ENCODE data around the gene MYB. TPM values are rescaled to one million over a fixed set of nuclear protein-coding genes. Genes with fewer than 3 reads are reported as not detected.

Gene MYB
- total RNA-seq, 4 donors from 2014 or later = 0.18 to 4.0 (median 0.59) TPM; not detected in 1

DNA sequence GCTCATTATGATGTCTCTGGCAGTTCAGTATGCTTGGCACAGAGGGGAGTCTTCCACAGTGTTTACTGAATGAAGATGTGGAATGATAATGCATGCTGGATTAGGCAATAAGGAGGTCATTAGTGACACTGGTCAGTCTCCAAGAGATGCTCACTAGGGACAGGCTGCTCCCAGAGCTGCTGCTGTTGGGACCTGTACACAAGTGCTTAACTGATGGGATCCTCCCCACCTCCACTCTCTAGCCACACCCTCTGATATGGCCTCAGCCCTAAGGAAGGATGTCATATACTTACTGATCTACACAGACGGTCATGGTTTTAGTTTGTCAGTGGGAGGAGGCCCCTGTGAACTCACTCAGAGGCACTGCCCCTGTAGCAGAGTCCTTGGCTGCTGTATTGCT lies 73.4 kb downstream of the MYB start:
- Histone ChIP-seq H3K9me3 (no peaks in the 10 kb centered on the region), H3K27ac (no peak overlapping the region), H3K4me1 (no peaks in the 10 kb centered on the region), H3K36me3 (no peaks in the 10 kb centered on the region), H3K27me3 (no peaks in the 10 kb centered on the region), H3K4me3 (no peak overlapping the region)
- TF ChIP-seq, protein P1, sequence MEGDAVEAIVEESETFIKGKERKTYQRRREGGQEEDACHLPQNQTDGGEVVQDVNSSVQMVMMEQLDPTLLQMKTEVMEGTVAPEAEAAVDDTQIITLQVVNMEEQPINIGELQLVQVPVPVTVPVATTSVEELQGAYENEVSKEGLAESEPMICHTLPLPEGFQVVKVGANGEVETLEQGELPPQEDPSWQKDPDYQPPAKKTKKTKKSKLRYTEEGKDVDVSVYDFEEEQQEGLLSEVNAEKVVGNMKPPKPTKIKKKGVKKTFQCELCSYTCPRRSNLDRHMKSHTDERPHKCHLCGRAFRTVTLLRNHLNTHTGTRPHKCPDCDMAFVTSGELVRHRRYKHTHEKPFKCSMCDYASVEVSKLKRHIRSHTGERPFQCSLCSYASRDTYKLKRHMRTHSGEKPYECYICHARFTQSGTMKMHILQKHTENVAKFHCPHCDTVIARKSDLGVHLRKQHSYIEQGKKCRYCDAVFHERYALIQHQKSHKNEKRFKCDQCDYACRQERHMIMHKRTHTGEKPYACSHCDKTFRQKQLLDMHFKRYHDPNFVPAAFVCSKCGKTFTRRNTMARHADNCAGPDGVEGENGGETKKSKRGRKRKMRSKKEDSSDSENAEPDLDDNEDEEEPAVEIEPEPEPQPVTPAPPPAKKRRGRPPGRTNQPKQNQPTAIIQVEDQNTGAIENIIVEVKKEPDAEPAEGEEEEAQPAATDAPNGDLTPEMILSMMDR (IDR thresholded peaks at IDR 0.05) = no peak
- TF ChIP-seq POLR2A (IDR thresholded peaks at IDR 0.05) = no peak
- intact Hi-C loops (cut with DNase I; ENCODE audit: low total_unique reads) = no loop called here
- DNase-seq = no peak

DNA sequence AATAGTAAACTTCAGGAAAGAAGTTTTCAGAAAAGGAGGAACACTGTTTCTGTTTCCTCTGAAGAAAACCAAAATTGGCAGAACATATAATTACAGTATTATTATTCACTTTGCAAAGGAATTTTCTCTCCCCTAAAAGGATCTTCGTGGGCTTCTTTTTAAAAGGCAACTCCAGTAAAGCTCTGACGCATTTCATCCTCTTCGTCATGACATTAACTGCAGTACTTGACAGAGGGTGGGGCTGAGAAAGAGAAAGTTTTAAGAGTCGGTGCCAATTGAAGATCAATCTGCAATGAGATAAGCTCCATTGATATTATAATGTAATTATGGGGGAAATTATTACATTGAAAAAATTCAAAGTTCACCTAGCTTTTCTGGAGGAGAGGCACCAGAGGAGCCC lies 75.8 kb downstream of the MYB start:
- intact Hi-C loops (cut with DNase I; ENCODE audit: low total_unique reads) = no loop called here
- Histone ChIP-seq H3K27me3 (no peaks in the 10 kb centered on the region), H3K4me1 (no peaks in the 10 kb centered on the region), H3K4me3 (no peak overlapping the region), H3K27ac (no peak overlapping the region), H3K36me3 (no peaks in the 10 kb centered on the region), H3K9me3 (no peaks in the 10 kb centered on the region)
- DNase-seq = no peak
- TF ChIP-seq POLR2A (IDR thresholded peaks at IDR 0.05) = no peak
- TF ChIP-seq, protein P1 (IDR thresholded peaks at IDR 0.05) = no peak

DNA sequence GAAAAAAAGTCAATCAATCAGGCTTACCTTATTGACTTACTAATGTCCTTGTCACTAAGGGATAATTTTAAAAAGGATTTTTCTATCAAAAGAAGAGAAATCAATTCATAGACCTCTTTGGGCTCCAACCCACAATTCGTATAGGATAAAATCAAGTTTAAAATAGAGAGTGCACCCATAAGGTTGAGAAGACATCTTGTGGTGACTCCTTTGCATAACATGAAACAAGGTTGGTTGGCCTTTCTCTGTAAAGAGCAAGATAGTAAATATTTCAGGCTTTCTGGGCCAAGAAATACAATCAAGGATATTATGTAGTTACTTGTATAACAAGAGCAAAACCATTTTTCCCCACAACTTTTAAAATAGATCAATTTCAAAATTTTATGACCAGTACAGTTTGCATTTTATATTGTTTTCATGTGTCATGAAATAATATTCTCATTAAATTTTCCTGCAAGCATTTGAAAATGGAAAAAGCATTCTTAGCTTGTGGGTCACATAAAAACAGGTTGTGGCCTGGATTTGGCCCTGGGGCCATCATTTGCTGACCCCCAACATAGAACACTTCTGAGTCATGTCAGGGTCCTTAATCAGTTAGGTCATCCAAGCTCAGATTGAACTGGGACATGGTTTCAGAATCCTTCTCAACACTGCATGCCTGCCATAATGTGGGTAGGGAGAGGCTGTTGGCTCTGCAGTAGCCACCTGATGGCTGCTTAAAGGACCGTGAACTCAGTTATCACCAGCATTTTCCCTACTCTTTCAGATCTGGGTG lies 76.7 kb downstream of the MYB start:
- Histone ChIP-seq H3K9me3 (no peaks in the 10 kb centered on the region), H3K4me3 (no peak overlapping the region), H3K27ac (no peak overlapping the region), H3K27me3 (no peaks in the 10 kb centered on the region), H3K4me1 (no peaks in the 10 kb centered on the region), H3K36me3 (no peaks in the 10 kb centered on the region)
- no peak for DNase-seq
- intact Hi-C loops (cut with DNase I; ENCODE audit: low total_unique reads) = no loop called here
- TF ChIP-seq, protein P1 (IDR thresholded peaks at IDR 0.05) = no peak
- TF ChIP-seq POLR2A (IDR thresholded peaks at IDR 0.05) = no peak

DNA sequence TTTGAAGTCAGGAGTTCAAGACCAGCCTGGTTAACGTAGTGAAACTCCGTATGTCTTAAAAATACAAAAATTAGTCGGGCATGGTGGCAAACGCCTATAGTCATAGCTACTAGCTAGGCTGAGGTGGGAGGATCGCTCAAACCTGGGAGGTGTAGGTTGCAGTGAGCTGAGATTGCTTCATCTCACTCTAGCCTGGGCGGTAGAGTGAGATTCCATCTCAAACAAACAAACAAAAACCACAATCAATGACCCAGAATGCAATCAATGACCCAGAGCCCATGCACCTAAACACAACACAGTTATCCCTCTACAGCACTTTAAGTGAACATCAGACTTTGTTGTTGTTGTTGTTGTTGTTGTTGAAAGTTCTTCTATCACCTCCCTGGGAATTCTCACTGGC lies 77.9 kb downstream of the MYB start:
- no peaks in the 10 kb centered on the region for H3K9me3 ChIP-seq
- intact Hi-C loops (cut with DNase I; ENCODE audit: low total_unique reads) = no loop called here
- no peaks in the 10 kb centered on the region for H3K4me1 ChIP-seq
- DNase-seq = no peak
- no peaks in the 10 kb centered on the region for H3K27me3 ChIP-seq
- H3K27ac ChIP-seq = no peak overlapping the region
- TF ChIP-seq, protein P1 (IDR thresholded peaks at IDR 0.05) = no peak
- TF ChIP-seq POLR2A (IDR thresholded peaks at IDR 0.05) = no peak
- H3K36me3 ChIP-seq = no peaks in the 10 kb centered on the region
- H3K4me3 ChIP-seq = no peak overlapping the region

DNA sequence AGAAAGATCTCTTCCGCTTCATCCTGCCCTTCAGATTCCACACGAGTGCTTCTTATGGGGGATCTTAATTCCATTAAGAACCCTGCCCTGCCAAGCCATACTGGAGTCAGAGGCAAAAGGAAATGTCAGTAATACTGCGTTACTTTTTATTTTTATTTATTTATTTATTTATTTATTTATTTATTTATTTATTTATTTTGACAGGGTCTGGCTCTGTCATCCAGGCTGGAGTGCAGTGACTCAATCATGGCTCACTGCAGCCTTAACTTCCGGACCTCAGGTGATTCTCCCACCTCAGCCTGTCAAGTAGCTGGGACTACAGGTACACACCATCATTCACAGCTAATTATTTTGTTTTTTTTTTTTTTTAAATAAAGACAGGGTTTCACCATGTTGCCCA lies 79.5 kb downstream of the MYB start:
- no peak overlapping the region for H3K27ac ChIP-seq
- H3K9me3 ChIP-seq = no peaks in the 10 kb centered on the region
- no peak for DNase-seq
- TF ChIP-seq, protein P1 (IDR thresholded peaks at IDR 0.05) = no peak
- TF ChIP-seq POLR2A (IDR thresholded peaks at IDR 0.05) = no peak
- intact Hi-C loops (cut with DNase I; ENCODE audit: low total_unique reads) = no loop called here
- no peaks in the 10 kb centered on the region for H3K27me3 ChIP-seq
- H3K4me3 ChIP-seq = no peak overlapping the region
- no peaks in the 10 kb centered on the region for H3K4me1 ChIP-seq
- no peaks in the 10 kb centered on the region for H3K36me3 ChIP-seq

Measured in uterus (tissue), 4 donors.